ENCODE data around the gene GPR139.
A peak's percentile ranks its signal among the peaks of the same experiment; 100 is the strongest.

Gene GPR139

DNA sequence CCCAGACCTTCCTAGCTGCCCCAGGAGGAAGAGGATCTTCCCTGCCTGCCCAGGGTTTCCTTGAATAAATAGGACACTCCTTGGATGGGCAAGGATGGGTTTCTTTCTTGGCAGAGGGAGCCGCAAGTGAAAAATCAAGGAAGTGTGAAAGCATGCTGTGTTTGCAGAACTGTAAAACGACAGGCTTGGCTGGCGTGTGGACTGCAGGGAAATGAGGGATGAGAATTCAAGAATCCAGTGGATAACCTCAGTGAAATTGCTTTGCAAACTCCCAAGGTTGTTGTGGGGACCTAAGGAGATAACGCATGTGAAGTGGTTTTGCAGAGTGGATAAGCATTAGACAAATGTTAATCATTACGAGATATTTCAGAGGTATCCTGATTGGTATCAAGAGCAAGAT lies 20.4 kb downstream of the GPR139 start:
- no peak for DNase-seq (ENCODE audit: low spot score)

DNA sequence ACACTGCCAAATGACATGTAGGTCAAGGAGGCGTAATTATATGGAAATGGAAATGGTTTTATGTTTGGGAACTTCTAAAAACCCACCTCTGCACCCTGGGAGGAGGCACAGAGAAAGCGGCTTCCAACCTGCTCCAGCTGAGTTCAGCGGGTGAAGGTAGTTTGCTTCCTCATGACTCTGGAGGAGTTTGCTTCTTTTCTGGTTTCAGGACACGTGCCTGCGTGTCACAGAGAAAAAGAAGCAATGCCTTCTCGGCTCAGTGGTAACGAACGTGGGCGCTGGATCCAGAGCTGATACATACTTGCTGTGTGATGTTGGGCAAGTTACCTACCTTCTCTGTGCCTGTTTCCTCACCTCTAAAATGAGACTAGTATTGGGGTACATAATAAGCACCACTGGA lies 22.1 kb downstream of the GPR139 start:
- peak; percentile 77 for DNase-seq (ENCODE audit: low spot score)

DNA sequence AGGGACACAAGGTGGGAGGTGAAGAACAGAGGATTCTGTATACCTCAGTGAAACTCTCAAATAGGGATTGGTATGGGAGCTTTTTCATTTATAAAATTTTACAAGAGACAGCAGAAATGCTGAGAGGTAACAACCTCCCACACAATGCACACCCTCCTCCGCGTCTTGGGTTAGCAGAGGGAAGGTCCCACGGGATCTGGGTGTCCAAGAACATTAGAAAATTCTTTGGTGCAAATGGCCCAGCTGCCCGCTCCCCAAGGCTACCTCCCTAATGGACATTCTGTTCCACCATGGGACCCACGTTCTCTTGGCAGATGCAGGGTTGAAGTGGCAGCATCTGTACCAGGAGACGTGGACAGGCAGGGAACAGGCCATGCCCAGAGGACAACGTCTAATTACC lies 22.5 kb downstream of the GPR139 start:
- no peak for DNase-seq (ENCODE audit: low spot score)

DNA sequence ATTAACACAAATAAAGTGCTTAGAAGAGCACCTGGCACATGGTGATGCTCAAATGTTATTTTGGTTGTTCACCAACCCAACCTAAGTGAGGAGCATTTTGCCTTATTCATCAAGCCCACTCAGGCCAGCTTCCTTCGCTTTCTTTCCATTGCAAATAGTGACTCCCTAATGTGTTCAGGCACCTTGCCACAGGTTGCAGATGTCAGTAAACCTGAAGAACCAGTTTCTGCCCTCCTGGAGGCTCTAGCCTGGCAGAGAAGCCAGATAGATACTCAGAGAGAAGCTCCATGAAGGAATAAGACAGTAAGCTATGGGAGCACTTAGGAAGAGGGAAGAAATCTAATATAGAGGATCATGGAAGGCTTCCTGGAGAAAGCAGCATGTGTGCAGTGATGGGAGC lies 23.9 kb downstream of the GPR139 start:
- no peak for DNase-seq (ENCODE audit: low spot score)

DNA sequence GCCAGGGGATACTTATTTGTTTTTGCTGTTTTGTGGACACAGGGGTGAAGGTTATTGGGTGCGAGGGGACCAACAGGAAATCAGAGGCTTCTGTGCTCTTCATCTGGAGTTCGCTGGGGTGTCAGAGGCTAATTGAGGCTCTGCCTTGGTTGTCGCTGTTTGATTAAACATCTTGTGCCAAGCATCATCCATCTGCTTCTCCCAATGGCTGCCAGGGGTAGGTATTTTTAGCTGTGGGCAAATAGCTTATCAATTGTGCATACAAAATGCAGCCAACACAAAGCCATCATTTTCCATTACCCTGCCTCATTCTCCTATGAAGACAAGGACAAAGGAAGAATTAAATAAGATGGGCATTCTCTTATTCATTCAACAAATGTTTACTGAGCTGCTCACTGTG lies 27.8 kb downstream of the GPR139 start:
- DNase-seq (ENCODE audit: low spot score) = no peak

DNA sequence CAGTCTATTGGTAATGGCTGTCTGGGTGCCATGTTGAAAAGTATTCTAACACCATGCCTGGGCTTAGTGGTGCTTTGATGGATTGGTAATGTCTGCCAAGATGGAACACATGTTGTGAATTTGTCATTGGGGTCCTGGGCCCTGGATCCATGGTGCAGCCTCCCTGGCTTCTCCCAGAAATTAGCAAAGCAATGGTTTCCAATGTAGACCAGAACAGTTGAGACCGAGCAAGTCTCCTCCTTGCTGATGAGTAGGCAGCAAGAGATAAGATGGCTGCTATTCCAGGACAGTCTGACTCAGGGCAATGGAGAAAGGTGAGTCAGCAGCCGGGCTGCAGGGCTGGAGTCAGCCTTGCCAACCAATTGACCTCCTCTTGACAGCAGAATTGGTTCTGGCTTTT lies 30.8 kb downstream of the GPR139 start:
- DNase-seq (ENCODE audit: low spot score) = no peak

DNA sequence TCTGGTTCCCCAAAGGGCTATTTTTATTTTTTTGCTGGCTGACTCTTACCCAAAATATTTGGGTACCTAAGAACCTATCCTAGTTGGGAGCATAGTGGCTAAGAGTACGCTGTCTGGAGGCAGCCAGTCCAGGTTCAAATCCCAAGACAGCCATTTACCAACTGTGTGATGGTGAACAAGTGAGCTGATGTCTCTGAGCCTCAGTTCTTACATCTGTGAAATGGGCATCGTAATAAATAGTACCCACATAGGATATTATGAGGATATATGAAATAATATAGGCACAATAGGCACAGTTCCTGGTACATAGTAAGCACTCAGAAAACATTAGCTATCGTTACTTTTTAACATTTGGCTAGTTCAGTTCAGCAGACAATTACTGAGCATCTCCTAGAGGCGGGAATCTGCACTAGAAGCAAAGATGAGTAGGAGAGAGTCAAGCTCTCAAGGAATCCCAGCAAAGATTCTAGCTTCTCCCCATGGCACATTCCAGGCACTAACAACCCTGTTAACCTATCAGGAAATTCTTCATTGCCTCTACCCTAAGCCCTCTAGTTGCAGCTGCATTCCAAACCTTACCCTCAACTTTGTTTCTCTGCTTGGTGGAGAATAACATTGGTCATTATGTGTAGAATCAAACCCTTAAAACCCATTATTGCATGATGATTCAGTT lies 31.6 kb downstream of the GPR139 start:
- DNase-seq (ENCODE audit: low spot score) = no peak

DNA sequence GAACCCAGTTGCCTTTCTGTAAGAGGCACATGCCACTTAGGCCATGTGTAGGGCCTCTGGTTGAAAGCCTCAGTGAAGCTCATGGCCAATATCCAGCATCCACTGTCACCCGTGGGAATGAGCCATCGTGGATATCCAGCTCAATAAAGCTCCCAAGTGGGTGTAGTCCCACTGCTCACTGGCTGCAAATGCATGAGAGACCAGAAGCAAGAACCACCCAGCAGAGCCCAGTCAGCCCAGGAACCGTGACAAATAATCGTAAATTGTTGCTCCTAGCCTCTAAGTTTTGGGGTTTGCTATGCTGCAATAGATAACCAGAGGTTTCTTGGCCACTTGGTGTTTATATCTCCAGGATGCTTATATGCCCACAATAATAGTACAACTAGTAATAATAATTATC lies 33.7 kb downstream of the GPR139 start:
- no peak for DNase-seq (ENCODE audit: low spot score)

DNA sequence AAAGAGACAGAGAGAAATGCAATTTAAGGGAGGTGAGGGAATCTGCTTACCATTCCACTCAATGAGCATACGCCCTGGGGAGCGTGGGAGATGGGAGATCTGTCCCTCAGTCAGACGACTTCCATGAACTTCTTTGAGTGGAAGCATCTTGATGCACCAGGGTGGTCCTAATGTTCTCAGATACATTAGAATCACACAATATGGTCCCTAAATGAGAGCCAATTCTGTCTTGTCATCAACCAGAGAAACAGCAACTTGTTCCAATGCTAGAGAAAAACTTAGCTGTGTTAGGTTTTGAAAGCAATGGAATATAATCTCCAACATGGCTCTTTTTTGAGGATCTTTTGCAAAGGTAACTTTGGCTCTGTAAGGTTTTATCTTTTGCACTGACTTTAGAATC lies 44.1 kb downstream of the GPR139 start:
- DNase-seq (ENCODE audit: low spot score) = no peak

DNA sequence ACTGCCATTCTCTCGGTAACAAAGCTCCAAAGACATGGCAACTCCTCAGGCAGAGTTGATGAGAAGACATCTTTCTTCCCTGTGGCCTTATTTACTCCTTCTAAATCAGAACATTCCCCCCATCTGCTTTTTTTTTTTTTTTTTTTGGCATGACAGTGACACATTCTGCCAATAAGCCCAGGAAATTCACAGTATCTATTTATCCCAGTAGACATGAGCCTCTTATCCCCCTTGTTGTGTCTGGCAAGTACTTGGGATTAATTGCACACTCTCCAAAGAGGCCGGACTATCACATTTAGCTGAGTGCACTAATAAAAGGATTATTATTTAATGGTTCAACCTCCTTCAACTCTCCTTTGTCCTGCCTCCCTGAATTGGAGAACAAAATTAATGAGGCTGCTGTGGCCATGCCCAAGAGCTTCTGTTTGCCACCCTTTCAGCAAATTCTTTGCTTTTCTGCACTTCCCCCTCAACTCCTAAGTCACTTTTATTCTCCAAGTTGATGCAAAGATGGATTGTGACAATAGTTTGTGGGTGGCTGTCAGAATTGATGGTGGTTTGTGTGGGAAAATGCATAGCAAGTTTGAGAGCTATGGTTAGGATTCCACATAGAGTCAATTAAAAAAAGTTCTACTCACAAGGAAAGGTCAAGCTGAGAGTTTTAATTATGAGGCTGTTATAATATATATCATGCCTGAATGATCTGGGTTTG lies 47.2 kb downstream of the GPR139 start:
- peak; percentile 56 for DNase-seq (ENCODE audit: low spot score)

DNA sequence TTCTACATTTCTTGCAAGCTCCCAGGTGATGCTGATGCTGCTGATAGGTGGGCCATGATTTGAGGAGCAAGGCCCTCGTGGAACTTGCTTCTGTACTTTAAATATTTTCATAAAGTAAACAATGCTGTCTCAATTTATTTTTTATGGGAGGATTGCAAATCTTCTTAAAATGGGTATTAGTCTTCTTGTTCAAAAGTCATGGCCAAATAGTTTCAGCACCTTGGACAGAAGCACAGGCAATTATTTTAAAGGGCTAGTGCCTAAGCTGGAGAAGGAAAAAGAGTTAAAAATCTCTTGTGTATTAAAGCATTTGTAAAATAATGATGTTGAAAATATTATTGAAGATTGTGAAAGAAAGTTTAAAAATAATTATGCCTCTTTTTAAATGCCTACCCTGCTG lies 50.5 kb downstream of the GPR139 start:
- no peak for DNase-seq (ENCODE audit: low spot score)

DNA sequence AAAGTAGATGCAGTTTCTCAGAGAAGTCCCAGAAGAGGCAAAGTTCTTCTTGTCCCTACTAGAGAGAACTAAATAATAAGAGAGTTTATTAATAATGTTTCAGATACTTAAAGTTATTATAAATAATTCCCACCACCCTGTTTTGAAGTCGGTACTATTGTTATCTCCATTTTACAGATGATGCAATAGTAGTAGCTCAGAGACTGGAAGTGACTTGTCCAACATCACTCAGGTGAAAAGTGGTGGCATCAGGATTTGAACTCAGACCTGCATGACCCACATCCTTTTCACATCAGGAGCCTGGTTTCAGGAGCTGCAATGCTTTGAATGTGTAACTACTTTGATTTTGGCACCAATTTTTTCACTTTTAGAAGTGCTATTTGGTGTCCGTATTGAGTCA lies 52.7 kb downstream of the GPR139 start:
- DNase-seq (ENCODE audit: low spot score) = no peak

DNA sequence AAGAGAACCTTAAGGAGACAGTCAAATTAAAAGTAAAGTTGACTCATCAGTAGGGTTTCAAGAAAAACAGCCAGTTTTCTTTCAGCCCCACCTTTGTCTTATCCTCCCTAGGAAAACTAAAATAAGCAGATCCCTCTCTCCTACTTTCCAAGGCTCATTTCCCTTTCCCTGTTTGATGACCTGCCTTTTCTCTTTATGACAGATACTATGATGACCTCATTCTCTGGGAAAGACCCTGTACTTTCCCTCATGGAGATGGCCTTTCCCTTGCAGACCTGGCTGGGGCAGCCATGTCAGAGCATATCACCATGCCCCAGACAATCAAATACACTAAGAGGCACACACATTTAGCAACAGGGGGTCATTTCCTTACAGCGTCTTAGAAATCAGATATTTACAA lies 53.6 kb downstream of the GPR139 start:
- no peak for DNase-seq (ENCODE audit: low spot score)

DNA sequence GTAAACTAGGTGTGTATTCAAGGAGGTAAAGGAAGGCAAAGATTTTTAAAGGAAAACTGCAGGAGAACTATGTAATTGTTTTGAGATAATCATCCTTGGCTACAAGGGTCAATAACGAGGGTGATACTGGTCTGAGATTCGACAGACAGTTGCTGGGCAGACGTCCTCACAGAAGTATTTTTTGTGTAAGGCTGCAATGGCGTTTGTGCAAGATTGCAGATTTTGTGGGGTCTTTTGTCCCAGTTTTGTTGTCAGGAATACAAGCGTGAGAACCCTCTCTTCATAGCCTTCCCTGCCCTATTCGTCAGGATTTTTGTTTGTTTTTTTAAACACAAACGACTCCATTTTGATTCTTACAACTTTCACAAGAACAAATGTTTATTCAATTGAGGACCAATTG lies 57.5 kb downstream of the GPR139 start:
- DNase-seq (ENCODE audit: low spot score) = no peak

DNA sequence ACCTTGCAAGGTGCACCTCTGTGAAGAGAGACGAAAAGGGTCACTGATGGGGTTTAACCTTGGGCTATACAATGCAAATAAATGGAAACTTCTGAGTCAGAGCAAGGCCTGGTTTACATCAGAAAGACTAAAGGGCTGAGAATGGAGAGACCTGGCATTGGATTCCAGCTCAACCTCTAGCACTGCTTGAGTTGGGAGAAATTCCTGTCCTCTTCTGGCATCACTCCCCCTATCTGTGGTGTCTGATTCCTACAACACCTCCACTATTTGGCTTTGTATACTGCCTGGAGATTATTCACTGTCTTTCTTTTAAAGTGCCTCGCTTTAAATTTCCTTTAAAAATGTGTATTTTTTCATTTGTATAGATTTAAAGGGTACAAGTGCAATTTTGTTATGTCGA lies 68.8 kb downstream of the GPR139 start:
- no peak for DNase-seq (ENCODE audit: low spot score)

DNA sequence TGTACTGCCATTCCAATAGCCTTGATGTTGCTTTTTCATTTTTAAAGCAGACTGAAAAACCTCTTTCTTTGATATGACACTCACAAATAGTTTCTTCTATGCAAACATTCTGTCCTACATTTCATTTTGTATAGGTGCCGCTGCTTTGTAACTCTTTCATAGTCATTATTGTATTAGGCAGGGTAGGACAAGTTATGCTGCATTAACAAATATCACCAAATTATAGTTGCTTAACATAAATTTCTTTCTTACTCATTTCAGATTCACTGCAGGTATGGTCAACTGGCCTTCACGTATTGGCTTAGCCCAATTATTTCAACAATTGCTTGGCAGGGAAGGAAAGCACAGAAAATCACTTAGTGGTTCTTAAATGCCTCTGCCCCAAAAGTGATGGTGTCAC lies 70.8 kb downstream of the GPR139 start:
- no peak for DNase-seq (ENCODE audit: low spot score)

DNA sequence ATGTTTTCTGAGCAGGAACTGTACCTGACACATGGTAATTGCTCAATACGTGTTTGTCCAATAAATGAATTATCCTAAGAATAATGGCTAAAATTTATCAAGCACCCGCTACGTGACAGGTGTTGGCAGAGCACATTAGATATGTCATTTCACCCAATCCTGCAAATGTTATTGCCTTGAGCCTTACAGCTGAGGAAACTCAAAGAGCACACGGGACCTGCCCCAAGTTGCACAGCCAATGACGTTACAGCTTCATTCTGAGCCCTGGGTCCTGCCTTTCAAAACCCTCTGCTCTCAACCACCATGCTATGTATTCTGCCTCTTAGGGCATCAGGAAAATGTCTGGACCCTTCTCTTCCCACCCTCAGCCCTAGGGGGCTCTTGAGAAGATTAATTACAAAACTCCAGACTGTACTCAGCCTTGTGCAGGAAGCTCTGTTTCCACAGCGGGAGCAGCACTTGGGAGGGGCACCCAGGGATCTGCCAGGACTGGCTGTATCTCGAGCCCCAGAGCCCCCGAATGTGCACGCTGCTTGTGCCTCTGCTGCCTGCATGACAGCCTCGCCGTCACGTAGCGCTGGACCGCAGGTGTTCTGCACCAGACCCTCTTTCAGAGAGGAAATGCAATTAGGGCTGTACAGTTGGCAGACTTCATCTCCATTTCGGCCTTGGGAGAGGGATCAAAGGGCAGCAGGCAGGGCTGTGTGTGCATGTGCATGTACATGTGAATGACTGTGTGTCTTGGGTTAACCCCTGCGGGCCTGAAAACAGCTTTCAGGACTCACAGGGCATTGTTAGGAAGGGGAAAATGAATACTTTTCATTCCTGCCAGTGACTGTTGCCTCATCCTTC lies 71.6 kb downstream of the GPR139 start:
- no peak for DNase-seq (ENCODE audit: low spot score)

DNA sequence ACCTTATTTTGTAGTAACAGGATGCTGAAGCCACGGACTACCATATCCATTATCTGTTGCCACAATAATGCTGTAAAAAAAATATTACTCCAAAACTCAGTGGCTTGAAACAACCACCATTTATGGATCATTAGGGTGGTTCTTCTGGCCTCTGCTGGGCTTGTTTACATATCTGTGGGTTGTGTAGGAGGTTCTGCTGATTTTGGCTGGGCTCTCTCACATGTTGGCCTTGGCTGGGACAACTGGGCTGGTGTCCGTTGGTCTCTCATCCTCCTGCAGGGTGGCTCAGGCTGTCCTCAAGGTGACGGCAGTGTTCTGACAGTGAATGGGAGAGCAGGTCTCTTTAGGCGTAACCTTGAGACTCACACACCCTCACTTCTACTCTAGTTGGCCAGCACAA lies 76.0 kb downstream of the GPR139 start:
- no peak for DNase-seq (ENCODE audit: low spot score)

DNA sequence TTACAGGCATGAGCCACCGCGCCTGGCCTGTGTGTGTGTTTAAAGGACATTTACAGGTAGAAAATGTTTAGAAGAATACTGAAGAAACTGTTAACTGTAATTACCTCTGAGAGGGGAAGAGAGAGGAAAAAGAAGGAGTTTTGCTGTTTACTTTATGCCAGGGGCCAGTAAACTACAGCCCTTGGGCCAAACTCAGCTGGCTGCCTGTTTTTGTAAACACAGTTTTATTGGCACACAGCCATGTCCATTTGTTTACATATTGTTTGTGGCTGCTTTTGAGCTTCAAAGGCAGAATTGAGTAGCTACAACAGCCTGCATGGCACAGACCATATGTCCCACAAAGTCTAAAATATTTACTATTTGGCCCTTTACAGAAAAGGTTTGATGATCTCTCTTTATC lies 76.4 kb downstream of the GPR139 start:
- no peak for DNase-seq (ENCODE audit: low spot score)

DNA sequence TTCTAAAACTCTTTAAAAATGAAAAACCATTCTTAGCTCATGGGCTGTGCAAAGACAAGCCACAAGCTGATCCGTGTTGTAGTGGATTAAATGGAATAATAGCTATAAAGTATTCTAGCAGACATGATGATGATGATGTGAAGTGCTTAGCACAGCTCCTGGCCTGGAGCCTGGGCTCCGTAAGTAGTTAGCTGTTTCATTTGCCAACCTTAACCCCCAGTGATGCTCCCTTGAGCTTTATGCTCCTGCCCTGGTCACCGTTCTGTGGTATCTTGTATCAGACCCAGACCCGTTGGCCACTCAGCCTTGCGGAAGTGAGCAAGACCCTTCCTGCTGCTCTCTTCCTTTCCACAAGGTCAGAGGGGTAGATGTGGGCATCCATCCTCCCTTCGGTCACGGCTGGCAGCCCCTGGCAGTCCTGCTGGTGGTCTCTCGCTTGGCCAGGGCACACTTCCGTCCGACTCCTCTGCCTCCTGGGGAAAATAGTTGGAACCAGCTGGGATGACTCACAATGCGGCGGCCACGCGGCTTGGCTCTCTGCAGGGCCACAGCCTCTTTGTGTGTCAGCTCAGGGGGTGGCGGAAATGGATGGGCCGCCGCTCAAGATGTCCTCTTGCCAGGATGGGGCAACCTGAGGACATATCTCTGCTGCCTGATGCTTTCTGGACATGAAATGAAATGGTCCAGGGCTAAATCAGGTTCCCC lies 79.1 kb downstream of the GPR139 start:
- no peak for DNase-seq (ENCODE audit: low spot score)

DNA sequence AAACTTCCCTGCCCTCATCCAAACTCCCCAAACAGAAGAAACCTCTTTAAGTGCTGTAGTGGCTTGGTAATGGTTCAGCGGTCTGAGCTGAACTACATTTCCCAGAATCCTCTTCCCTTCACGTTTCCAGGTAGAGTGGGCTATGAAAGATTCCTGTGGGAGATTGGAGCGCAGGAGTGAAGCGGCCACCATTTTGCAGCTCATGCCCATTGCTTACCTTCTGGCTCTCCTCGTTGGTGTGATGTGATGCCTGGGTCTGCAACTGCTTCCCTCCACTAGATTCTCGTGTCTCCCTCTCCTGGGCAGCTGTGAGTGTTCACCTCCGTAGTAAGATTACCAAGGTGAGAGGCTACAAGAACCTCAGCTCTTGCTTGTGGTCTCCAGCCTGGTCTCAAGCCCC lies 82.1 kb downstream of the GPR139 start:
- DNase-seq (ENCODE audit: low spot score) = no peak

DNA sequence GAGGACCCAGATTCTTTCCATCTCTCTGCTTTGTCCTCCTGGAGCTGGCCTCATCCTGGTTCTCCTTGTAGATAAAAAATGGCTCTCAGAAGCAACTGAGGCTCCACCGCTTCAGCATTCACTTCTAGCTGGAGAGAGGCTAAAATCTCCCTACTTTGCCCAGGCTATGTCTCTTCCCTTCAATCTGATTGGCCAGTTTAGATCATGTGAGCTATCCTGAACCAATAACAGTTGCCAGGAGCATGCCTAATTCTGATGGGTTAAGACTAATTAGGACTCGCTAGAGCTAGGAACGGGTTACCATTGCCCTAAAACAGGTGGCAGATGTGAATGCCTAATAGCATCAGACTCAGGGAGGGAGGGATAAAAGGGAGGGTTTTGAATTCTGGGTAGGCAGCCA lies 89.6 kb downstream of the GPR139 start:
- no peak for DNase-seq (ENCODE audit: low spot score)

All from putamen (tissue), 1 donor.